NB4 (cell line): ENCODE results near the gene UNC13B.

Source experiments
- DNase-seq: peaks from one replicate; pipeline ENCODE4 v3.0.0; 2010; ENCODE audit warnings: low read depth
- H3K4me3 ChIP-seq: one replicate; pipeline ENCODE4 v1.5.1; 2011; ENCODE audit warnings: mild to moderate bottlenecking, low read depth, low read length, moderate library complexity
- MYC ChIP-seq: IDR thresholded peaks from 2 replicates; pipeline ENCODE4 v1.6.1; 2011; ENCODE audit warnings: low read depth, low read length
- POLR2A ChIP-seq: IDR thresholded peaks from 2 replicates; pipeline ENCODE4 v1.6.1; 2011; ENCODE audit warnings: mild to moderate bottlenecking; ENCODE audit not compliant: insufficient read length; ENCODE audit errors: extremely low read depth
- TF ChIP-seq, protein P1 (sequence below): IDR thresholded peaks from one replicate; pipeline ENCODE4 v1.5.1; 2012; ENCODE audit warnings: low read depth, low read length
- TF ChIP-seq, protein P2 (sequence below): IDR thresholded peaks from 2 replicates; pipeline ENCODE4 v1.6.1; 2011; ENCODE audit warnings: low read depth, low read length

The UNC13B gene

DNA sequence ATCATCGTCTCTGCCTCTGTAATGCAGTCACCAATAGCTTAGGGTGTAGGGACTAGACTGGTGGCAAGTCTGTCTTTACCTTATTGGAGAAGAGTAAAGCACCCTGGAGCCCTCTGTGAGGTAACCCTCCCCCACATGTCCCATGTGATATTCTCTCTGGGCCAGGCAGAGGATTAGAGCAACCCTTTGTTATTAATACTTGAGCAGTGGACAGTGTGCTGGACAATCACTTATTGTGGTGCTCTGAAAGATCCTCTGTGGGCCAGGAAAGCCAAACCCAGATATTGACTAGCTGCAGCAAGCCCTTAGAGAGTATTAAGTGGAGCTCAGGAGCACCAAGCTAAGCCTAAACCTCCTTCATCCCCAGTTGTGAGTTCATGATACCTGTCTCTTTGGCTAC lies 188.4 kb downstream of the UNC13B start:
- TF ChIP-seq MYC (no peak), POLR2A (no peak)
- TF ChIP-seq, protein P1, sequence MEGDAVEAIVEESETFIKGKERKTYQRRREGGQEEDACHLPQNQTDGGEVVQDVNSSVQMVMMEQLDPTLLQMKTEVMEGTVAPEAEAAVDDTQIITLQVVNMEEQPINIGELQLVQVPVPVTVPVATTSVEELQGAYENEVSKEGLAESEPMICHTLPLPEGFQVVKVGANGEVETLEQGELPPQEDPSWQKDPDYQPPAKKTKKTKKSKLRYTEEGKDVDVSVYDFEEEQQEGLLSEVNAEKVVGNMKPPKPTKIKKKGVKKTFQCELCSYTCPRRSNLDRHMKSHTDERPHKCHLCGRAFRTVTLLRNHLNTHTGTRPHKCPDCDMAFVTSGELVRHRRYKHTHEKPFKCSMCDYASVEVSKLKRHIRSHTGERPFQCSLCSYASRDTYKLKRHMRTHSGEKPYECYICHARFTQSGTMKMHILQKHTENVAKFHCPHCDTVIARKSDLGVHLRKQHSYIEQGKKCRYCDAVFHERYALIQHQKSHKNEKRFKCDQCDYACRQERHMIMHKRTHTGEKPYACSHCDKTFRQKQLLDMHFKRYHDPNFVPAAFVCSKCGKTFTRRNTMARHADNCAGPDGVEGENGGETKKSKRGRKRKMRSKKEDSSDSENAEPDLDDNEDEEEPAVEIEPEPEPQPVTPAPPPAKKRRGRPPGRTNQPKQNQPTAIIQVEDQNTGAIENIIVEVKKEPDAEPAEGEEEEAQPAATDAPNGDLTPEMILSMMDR, result no peak
- TF ChIP-seq, protein P2, sequence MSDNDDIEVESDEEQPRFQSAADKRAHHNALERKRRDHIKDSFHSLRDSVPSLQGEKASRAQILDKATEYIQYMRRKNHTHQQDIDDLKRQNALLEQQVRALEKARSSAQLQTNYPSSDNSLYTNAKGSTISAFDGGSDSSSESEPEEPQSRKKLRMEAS, result no peak
- DNase-seq, result no peak
- H3K4me3 ChIP-seq, result no peak overlapping the region

DNA sequence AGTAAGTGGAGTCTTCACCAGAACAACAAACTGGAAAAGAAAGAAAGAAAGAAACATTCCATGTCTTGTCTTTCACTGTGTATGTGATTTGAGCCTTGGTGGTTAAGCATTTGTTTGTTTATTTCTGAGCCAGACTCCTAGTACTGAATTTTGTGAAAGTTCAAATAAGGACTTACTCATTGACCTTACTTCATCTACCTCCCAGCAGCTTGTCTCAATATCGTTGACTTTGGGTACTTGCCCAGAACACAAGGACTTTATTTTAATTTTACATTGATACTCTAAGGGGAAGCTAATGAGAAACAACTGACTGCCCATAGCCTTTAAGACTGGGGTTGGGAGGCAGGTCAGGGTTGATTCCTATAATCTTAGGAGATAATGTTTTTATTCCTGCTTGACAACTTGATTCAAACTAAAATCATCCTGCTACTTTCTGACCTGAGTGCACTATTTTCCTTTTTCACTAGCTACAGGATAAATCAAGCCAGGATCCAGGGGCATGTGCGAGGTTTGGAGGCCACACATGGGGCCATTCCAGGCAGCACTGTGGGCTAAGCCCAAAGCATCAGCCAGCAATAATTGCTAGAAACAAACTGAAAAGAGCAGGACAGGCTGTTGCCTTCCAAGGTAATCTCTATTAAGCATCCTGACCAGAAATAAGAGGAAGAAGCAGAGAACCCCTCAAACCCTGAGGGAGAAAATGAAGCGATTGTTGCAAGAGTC lies 189.2 kb downstream of the UNC13B start:
- no peak for DNase-seq
- H3K4me3 ChIP-seq, result no peak overlapping the region
- TF ChIP-seq, protein P2, result no peak
- TF ChIP-seq POLR2A, result no peak
- TF ChIP-seq, protein P1, result no peak
- TF ChIP-seq MYC, result no peak

DNA sequence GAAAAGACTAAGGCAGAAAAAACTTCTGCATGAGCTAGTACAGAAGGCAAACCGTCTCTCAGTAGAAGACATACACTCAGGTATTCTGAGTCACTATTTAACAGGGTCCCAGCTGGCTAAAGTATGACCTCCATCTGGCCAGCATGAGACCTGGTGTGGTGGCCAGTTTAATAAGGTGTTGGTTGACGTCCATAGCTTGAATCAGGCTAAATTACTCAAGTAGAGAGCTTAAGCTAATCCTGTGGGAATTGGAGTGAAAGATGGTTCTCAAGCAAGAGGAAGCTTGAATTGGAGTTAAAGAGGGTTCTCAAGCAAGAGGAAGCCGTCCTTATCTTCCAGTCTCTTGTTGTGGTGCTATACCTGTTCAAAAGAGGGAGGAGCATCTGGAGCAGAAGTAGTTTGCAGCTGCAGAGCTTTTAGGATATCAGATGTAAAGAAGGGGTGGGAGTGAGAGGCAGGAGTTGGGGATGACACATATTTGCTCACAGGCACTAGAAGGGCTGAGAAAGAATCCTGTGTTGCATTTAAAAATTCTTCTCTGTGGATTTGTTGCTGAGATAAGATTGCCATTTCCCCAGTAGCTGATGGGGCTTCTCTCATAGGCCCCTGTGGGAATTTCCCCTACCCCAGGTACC lies 192.0 kb downstream of the UNC13B start:
- DNase-seq, result no peak
- TF ChIP-seq, protein P1, result no peak
- TF ChIP-seq, protein P2, result no peak
- TF ChIP-seq MYC (no peak), POLR2A (no peak)

DNA sequence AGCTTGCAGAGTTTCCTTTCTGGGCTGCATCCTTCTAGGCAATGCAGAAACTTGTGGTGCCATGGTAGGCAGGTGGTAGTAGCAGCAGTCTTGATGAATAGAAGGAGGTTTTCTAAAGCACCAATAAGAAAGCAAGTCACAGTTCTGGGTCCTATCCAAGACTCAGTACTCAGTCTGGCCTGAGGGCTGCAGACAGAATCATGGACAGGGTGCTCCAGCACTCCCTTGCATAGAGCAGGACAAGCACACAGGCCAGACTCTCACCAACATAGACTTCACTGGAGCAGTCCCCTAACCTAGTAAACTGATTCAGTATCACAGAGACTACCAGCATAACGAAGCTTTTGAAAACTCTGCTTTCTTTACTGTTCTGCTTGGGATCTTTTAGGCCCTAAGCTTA lies 194.1 kb downstream of the UNC13B start:
- no peak overlapping the region for H3K4me3 ChIP-seq
- DNase-seq, result no peak
- TF ChIP-seq POLR2A, result no peak
- TF ChIP-seq, protein P2, result no peak
- TF ChIP-seq, protein P1, result no peak
- TF ChIP-seq MYC, result no peak

More for the DNA sequence above, 192.0 kb downstream of the UNC13B start:
- no peak overlapping the region for H3K4me3 ChIP-seq

DNA sequence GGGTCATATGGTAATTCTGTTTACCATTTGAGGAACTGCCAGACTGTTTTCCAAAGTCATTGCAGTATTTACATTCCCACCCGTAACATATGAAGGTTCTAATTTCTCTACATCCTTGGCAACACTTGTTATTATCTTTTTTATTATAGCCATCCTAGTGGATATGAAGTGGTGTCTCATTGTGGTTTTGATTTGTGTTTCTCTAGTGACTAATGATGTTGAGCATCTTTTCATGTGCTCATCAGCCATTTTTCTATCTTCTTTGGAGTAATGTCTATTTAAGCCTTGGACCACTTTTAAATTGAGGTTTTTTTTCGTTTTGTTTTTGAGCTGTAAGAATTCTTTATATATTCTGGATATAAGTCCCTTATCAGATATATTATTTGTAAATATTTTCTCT lies 195.3 kb downstream of the UNC13B start:
- no peak overlapping the region for H3K4me3 ChIP-seq
- DNase-seq, result no peak
- TF ChIP-seq POLR2A (no peak), MYC (no peak)
- TF ChIP-seq, protein P1, result no peak
- TF ChIP-seq, protein P2, result no peak
